ENCODE measurements around the gene KRT77.

The KRT77 gene

DNA sequence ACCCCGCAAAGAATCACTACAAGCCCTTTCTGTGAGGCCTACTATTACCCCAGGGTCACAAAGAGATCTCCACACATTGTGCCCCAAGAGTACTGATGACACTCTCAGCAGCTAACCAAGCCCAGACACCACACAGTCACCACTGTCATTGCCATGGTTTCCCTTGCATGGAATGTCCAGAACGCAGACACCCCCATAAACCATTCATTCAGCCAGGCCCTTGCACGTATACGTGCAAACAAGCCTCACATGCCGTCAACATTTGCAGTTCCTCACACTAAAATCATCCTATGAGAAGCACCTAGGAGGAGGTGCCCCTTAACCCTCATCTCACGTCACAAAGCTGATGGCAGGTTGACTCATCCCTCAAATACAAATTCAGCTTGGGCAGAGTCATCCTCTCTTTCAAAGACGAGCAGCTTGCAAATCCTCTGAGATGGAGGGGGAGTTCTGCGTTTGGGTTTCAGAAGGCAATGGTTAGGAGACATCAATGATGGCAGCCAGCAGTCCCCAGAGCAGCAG lies 17.1 kb upstream of the KRT77 start:
- Histone ChIP-seq H3K23ac (ENCODE audit: low read depth, low read length, poor library complexity) (no peak overlapping the region), H4K8ac (ENCODE audit: low read depth, low read length) (no peak overlapping the region), H3K27me3 (ENCODE audit: control insufficient read depth in 3 of 3, insufficient read depth in 3 of 3, low read depth in 1 of 3, low read length in 3 of 3) (peaks cover 0 to 31% (median 1%) of the 10 kb centered on the region in 3 experiments), H3K4me2 (ENCODE audit: insufficient read depth, low read length, poor library complexity, severe bottlenecking) (no peak overlapping the region), H4K91ac (ENCODE audit: low read depth, low read length, poor library complexity) (no peak overlapping the region), H2AK5ac (ENCODE audit: low read depth, low read length) (no peak overlapping the region), H3K4me1 (ENCODE audit: control insufficient read depth in 2 of 2, insufficient read depth in 1 of 2, low read depth in 1 of 2, low read length in 2 of 2) (no peaks in the 10 kb centered on the region), H3K9ac (ENCODE audit: low read depth, low read length, poor library complexity) (no peak overlapping the region), H3K9me3 (replicated peaks in 1 of 2; ENCODE audit: control insufficient read depth in 2 of 2, insufficient read depth in 1 of 2, low read depth in 1 of 2, low read length in 2 of 2) (no peaks in the 10 kb centered on the region), H2BK5ac (ENCODE audit: low read length) (no peak overlapping the region), H2BK15ac (ENCODE audit: low read length) (no peak overlapping the region), H2BK120ac (ENCODE audit: low read depth, low read length) (no peak overlapping the region), H3K36me3 (replicated peaks in 1 of 2; ENCODE audit: control insufficient read depth in 2 of 2, insufficient read depth in 2 of 2, low read length in 2 of 2) (no peaks in the 10 kb centered on the region), H3K4me3 (ENCODE audit: low read length in 2 of 2) (no peak overlapping the region), H3K14ac (ENCODE audit: low read length) (no peak overlapping the region), H2BK12ac (ENCODE audit: low read length) (no peak overlapping the region), H3K79me1 (ENCODE audit: low read depth, low read length) (no peaks in the 10 kb centered on the region), H2AFZ (ENCODE audit: low read length) (no peak overlapping the region), H3K4ac (ENCODE audit: low read length) (no peak overlapping the region), H3K18ac (ENCODE audit: low read length) (no peak overlapping the region), H3K27ac (replicated peaks; ENCODE audit: low read length) (no peak overlapping the region)
- DNase-seq (ENCODE audit: low spot score) = no peak
- WGBS, 2 donors (ENCODE audit: extremely low coverage in 2 of 2, insufficient read length in 2 of 2, insufficient replicate concordance in 1 of 2) = no CpG with 5 or more reads among the region's 8 CpGs

DNA sequence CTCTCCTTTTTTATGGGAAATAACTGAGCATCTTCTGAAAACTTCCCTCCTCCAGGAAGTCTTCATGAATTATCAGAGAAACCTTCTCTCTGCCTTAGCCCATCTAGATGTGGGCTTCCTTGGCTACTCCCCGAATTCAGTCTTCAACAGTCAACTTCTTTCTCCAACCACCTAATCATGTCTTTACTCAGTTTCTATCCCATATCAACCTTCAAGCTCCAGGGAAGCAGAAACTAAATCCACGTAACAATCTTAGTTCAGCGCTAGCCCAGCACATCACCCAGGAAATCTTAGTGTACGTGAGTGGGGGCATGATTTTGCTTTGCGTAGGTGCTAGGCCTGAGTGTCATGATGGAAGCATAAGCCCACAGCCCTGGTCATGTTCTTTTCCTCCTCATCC lies 12.7 kb upstream of the KRT77 start:
- Histone ChIP-seq H3K9ac (ENCODE audit: low read depth, low read length, poor library complexity) (no peak overlapping the region), H3K18ac (ENCODE audit: low read length) (no peak overlapping the region), H4K91ac (ENCODE audit: low read depth, low read length, poor library complexity) (no peak overlapping the region), H3K23ac (ENCODE audit: low read depth, low read length, poor library complexity) (no peak overlapping the region), H2BK15ac (ENCODE audit: low read length) (no peak overlapping the region), H2AFZ (ENCODE audit: low read length) (no peak overlapping the region), H2BK120ac (ENCODE audit: low read depth, low read length) (no peak overlapping the region), H3K27me3 (ENCODE audit: control insufficient read depth in 3 of 3, insufficient read depth in 3 of 3, low read depth in 1 of 3, low read length in 3 of 3) (peaks cover 2 to 60% (median 13%) of the 10 kb centered on the region in 3 experiments), H3K36me3 (replicated peaks in 1 of 2; ENCODE audit: control insufficient read depth in 2 of 2, insufficient read depth in 2 of 2, low read length in 2 of 2) (no peaks in the 10 kb centered on the region), H2BK5ac (ENCODE audit: low read length) (no peak overlapping the region), H3K4me1 (ENCODE audit: control insufficient read depth in 2 of 2, insufficient read depth in 1 of 2, low read depth in 1 of 2, low read length in 2 of 2) (peaks cover 0 to 6% of the 10 kb centered on the region in 2 donors), H2AK5ac (ENCODE audit: low read depth, low read length) (peak overlapping the region; percentile 97), H3K79me1 (ENCODE audit: low read depth, low read length) (no peaks in the 10 kb centered on the region), H3K9me3 (replicated peaks in 1 of 2; ENCODE audit: control insufficient read depth in 2 of 2, insufficient read depth in 1 of 2, low read depth in 1 of 2, low read length in 2 of 2) (peaks cover 0 to 2% of the 10 kb centered on the region in 2 donors), H2BK12ac (ENCODE audit: low read length) (no peak overlapping the region), H4K8ac (ENCODE audit: low read depth, low read length) (no peak overlapping the region), H3K27ac (replicated peaks; ENCODE audit: low read length) (no peak overlapping the region), H3K4me2 (ENCODE audit: insufficient read depth, low read length, poor library complexity, severe bottlenecking) (no peak overlapping the region), H3K14ac (ENCODE audit: low read length) (no peak overlapping the region), H3K4ac (ENCODE audit: low read length) (no peak overlapping the region), H3K4me3 (ENCODE audit: low read length in 2 of 2) (no peak overlapping the region)
- no CpG with 5 or more reads among the region's 5 CpGs for WGBS, 2 donors (ENCODE audit: extremely low coverage in 2 of 2, insufficient read length in 2 of 2, insufficient replicate concordance in 1 of 2)
- DNase-seq (ENCODE audit: low spot score) = no peak

DNA sequence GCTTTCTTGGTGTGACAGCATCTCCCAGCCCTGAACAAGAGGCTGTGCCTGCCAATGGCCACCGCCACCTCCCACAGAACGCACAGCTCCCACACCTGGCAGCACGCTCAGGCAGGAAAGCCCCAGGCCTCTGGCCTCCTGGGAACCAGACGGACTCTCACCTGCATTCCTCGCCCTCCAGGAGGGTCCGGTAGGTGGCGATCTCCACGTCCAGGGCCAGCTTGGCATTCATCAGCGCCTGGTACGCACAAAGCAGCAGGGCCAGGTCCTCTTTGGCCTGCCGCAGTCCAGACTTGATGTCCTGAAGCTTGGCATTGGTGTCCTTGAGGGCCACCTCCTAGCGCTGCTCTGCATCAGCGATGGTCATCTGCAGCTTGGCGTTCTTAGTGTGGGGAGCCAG lies 12.1 kb upstream of the KRT77 start:
- peaks cover 2 to 60% (median 13%) of the 10 kb centered on the region in 3 experiments for H3K27me3 ChIP-seq (ENCODE audit: control insufficient read depth in 3 of 3, insufficient read depth in 3 of 3, low read depth in 1 of 3, low read length in 3 of 3)
- H3K9me3 ChIP-seq (replicated peaks in 1 of 2; ENCODE audit: control insufficient read depth in 2 of 2, insufficient read depth in 1 of 2, low read depth in 1 of 2, low read length in 2 of 2) = peaks cover 0 to 2% of the 10 kb centered on the region in 2 donors
- H2AFZ ChIP-seq (ENCODE audit: low read length) = no peak overlapping the region
- H3K36me3 ChIP-seq (replicated peaks in 1 of 2; ENCODE audit: control insufficient read depth in 2 of 2, insufficient read depth in 2 of 2, low read length in 2 of 2) = no peaks in the 10 kb centered on the region
- no peak overlapping the region for H3K4me2 ChIP-seq (ENCODE audit: insufficient read depth, low read length, poor library complexity, severe bottlenecking)
- no peak overlapping the region for H3K27ac ChIP-seq (replicated peaks; ENCODE audit: low read length)
- H2BK15ac ChIP-seq (ENCODE audit: low read length) = peak overlapping the region; percentile 56
- no peak for DNase-seq (ENCODE audit: low spot score)
- H3K4ac ChIP-seq (ENCODE audit: low read length) = no peak overlapping the region
- no peak overlapping the region for H3K4me3 ChIP-seq (ENCODE audit: low read length in 2 of 2)
- H4K91ac ChIP-seq (ENCODE audit: low read depth, low read length, poor library complexity) = peak overlapping the region; percentile 28
- H3K4me1 ChIP-seq (ENCODE audit: control insufficient read depth in 2 of 2, insufficient read depth in 1 of 2, low read depth in 1 of 2, low read length in 2 of 2) = peaks cover 0 to 6% of the 10 kb centered on the region in 2 donors
- H3K79me1 ChIP-seq (ENCODE audit: low read depth, low read length) = no peaks in the 10 kb centered on the region
- no CpG with 5 or more reads among the region's 14 CpGs for WGBS, 2 donors (ENCODE audit: extremely low coverage in 2 of 2, insufficient read length in 2 of 2, insufficient replicate concordance in 1 of 2)
- H4K8ac ChIP-seq (ENCODE audit: low read depth, low read length) = no peak overlapping the region
- no peak overlapping the region for H2BK120ac ChIP-seq (ENCODE audit: low read depth, low read length)
- no peak overlapping the region for H3K14ac ChIP-seq (ENCODE audit: low read length)
- H2BK5ac ChIP-seq (ENCODE audit: low read length) = no peak overlapping the region
- H2BK12ac ChIP-seq (ENCODE audit: low read length) = peak overlapping the region; percentile 3
- no peak overlapping the region for H3K9ac ChIP-seq (ENCODE audit: low read depth, low read length, poor library complexity)
- H3K18ac ChIP-seq (ENCODE audit: low read length) = peak overlapping the region; percentile 11
- H2AK5ac ChIP-seq (ENCODE audit: low read depth, low read length) = peak overlapping the region; percentile 97
- peak overlapping the region; percentile 75 for H3K23ac ChIP-seq (ENCODE audit: low read depth, low read length, poor library complexity)

DNA sequence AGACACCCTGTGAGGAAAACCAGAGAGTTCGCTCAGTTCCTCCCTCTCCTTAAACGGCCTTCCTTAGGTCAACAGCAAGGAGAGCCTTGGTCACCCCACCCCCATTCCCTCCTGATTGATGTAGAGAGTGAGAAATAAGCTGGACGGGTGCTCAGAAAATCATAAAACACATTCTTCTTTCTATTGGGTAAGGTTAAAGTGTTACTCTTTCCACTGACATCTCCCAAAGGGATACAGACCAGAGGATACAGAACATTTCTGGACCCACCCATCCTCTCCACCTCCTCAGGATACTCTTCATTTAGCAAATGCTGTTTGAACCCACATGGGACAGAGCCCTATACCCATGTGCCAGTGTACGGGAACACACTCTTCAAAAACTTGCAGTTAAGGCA lies 11.6 kb upstream of the KRT77 start:
- no peak overlapping the region for H3K27ac ChIP-seq (replicated peaks; ENCODE audit: low read length)
- H3K4me1 ChIP-seq (ENCODE audit: control insufficient read depth in 2 of 2, insufficient read depth in 1 of 2, low read depth in 1 of 2, low read length in 2 of 2) = peaks cover 0 to 6% of the 10 kb centered on the region in 2 donors
- H2AK5ac ChIP-seq (ENCODE audit: low read depth, low read length) = no peak overlapping the region
- no peak overlapping the region for H2BK12ac ChIP-seq (ENCODE audit: low read length)
- no peak overlapping the region for H4K8ac ChIP-seq (ENCODE audit: low read depth, low read length)
- no peak overlapping the region for H3K14ac ChIP-seq (ENCODE audit: low read length)
- H3K4me2 ChIP-seq (ENCODE audit: insufficient read depth, low read length, poor library complexity, severe bottlenecking) = peak overlapping the region; percentile 94
- H3K79me1 ChIP-seq (ENCODE audit: low read depth, low read length) = no peaks in the 10 kb centered on the region
- H4K91ac ChIP-seq (ENCODE audit: low read depth, low read length, poor library complexity) = no peak overlapping the region
- no peak overlapping the region for H3K23ac ChIP-seq (ENCODE audit: low read depth, low read length, poor library complexity)
- peaks cover 0 to 2% of the 10 kb centered on the region in 2 donors for H3K9me3 ChIP-seq (replicated peaks in 1 of 2; ENCODE audit: control insufficient read depth in 2 of 2, insufficient read depth in 1 of 2, low read depth in 1 of 2, low read length in 2 of 2)
- no peak overlapping the region for H3K4ac ChIP-seq (ENCODE audit: low read length)
- peaks cover 2 to 60% (median 13%) of the 10 kb centered on the region in 3 experiments for H3K27me3 ChIP-seq (ENCODE audit: control insufficient read depth in 3 of 3, insufficient read depth in 3 of 3, low read depth in 1 of 3, low read length in 3 of 3)
- no peak overlapping the region for H3K9ac ChIP-seq (ENCODE audit: low read depth, low read length, poor library complexity)
- H3K36me3 ChIP-seq (replicated peaks in 1 of 2; ENCODE audit: control insufficient read depth in 2 of 2, insufficient read depth in 2 of 2, low read length in 2 of 2) = no peaks in the 10 kb centered on the region
- H3K4me3 ChIP-seq (ENCODE audit: low read length in 2 of 2) = no peak overlapping the region
- no peak overlapping the region for H2BK15ac ChIP-seq (ENCODE audit: low read length)
- H2AFZ ChIP-seq (ENCODE audit: low read length) = no peak overlapping the region
- H2BK5ac ChIP-seq (ENCODE audit: low read length) = no peak overlapping the region
- H2BK120ac ChIP-seq (ENCODE audit: low read depth, low read length) = no peak overlapping the region
- H3K18ac ChIP-seq (ENCODE audit: low read length) = no peak overlapping the region
- WGBS, 2 donors (ENCODE audit: extremely low coverage in 2 of 2, insufficient read length in 2 of 2, insufficient replicate concordance in 1 of 2) = no CpG with 5 or more reads among the region's 4 CpGs
- DNase-seq (ENCODE audit: low spot score) = no peak

All from neuronal stem cell (in vitro differentiated cells).